ENCODE results near the gene SLC4A11. TPM values are rescaled to one million over a fixed set of nuclear protein-coding genes. Genes with fewer than 3 reads are reported as not detected.

The SLC4A11 gene
- total and polyA plus RNA-seq, 9 donors, result 0.12 to 10.2 (median 0.74) TPM; not detected in 1

GRCh38 chr20:3233991-3234498, 4.9 kb downstream of the SLC4A11 start:
- no peaks in the 10 kb centered on the region for H3K9me3 ChIP-seq
- TF ChIP-seq POLR2A (IDR thresholded peaks at IDR 0.05) (no peak), CTCF (IDR thresholded peaks at IDR 0.05) (no peak), EP300 (IDR thresholded peaks at IDR 0.05) (no peak)
- intact Hi-C loops (cut with DNase I), result no loop called here
- H3K27ac ChIP-seq, result no peak overlapping the region
- WGBS, 3 donors, result 86 to 88% (median 86%) methylated on average over 25 of the region's 25 CpGs
- no peaks in the 10 kb centered on the region for H3K36me3 ChIP-seq
- no peaks in the 10 kb centered on the region for H3K27me3 ChIP-seq
- H3K4me3 ChIP-seq, result no peak overlapping the region
- peaks cover 2% of the 10 kb centered on the region for H3K4me1 ChIP-seq (ENCODE audit: insufficient read depth)
- no peak for DNase-seq

GRCh38 chr20:3233131-3233990, 5.6 kb downstream of the SLC4A11 start:
- Histone ChIP-seq H3K4me1 (ENCODE audit: insufficient read depth) (peaks cover 2% of the 10 kb centered on the region), H3K36me3 (no peaks in the 10 kb centered on the region), H3K27ac (no peak overlapping the region), H3K9me3 (no peaks in the 10 kb centered on the region), H3K4me3 (no peak overlapping the region), H3K27me3 (no peaks in the 10 kb centered on the region)
- 80 to 88% (median 85%) methylated on average over 32 of the region's 32 CpGs for WGBS, 3 donors
- TF ChIP-seq EP300 (IDR thresholded peaks at IDR 0.05), result no peak
- intact Hi-C loops (cut with DNase I), result no loop called here
- no peak for DNase-seq

- Histone ChIP-seq H3K4me1 (ENCODE audit: insufficient read depth) (no peaks in the 10 kb centered on the region), H3K36me3 (no peaks in the 10 kb centered on the region), H3K4me3 (no peak overlapping the region), H3K27ac (no peak overlapping the region), H3K9me3 (no peaks in the 10 kb centered on the region), H3K27me3 (no peaks in the 10 kb centered on the region)
- TF ChIP-seq POLR2A (IDR thresholded peaks at IDR 0.05) (no peak), EP300 (IDR thresholded peaks at IDR 0.05) (no peak), CTCF (IDR thresholded peaks at IDR 0.05) (no peak)
- intact Hi-C loops (cut with DNase I), result no loop called here
- no peak for DNase-seq
- WGBS, 3 donors, result 89 to 91% (median 90%) methylated on average over 15 of the region's 15 CpGs
Measured at GRCh38 chr20:3231889-3232588, 7.0 kb downstream of the SLC4A11 start.

- 88 to 95% (median 91%) methylated on average over 21 of the region's 21 CpGs for WGBS, 3 donors
- Histone ChIP-seq H3K36me3 (no peaks in the 10 kb centered on the region), H3K27ac (no peak overlapping the region), H3K9me3 (no peaks in the 10 kb centered on the region), H3K4me1 (ENCODE audit: insufficient read depth) (no peaks in the 10 kb centered on the region), H3K4me3 (no peak overlapping the region), H3K27me3 (no peaks in the 10 kb centered on the region)
- TF ChIP-seq POLR2A (IDR thresholded peaks at IDR 0.05) (no peak), CTCF (IDR thresholded peaks at IDR 0.05) (no peak), EP300 (IDR thresholded peaks at IDR 0.05) (no peak)
- no peak for DNase-seq
- intact Hi-C loops (cut with DNase I), result no loop called here
Measured at GRCh38 chr20:3231116-3231515, 7.9 kb downstream of the SLC4A11 start.

Measured in ovary (tissue), 9 donors.